D721Med (cell line): Measurements from ENCODE around the gene SLC13A2.

ENCODE experiments used
- DNase-seq: peaks from one replicate; pipeline ENCODE4 v3.0.0; 2011; ENCODE audit warnings: low spot score; ENCODE audit not compliant: insufficient read length
- FAIRE-seq: peaks from 2 replicates; lab custom pipeline; 2011; peaks lifted over from hg19 to GRCh38; lab: Jason Lieb, UNC
- TF ChIP-seq, protein P1 (sequence below): IDR thresholded peaks from 2 replicates; pipeline ENCODE4 v1.5.1; 2012; ENCODE audit warnings: mild to moderate bottlenecking, control low read depth; ENCODE audit not compliant: insufficient read depth; ENCODE audit errors: missing control alignments

Gene SLC13A2

DNA sequence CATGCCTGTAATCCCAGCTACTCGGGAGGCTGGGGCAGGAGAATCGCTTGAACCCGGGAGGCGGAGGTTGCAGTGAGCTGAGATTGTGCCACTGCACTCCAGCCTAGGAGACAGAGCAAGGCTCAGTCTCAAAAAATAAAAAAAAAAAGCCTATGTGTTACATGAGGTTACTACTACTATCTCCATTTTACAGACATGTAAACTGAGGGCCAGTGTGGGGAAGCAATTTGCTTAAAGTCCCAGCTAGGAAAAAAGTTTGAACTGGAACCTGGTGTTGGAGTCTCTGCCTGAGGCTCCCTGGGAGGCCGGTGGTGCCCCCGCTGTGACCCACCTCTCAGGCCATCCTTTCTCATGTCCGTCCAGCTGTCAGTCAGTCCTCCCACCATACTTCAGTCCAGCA, 4.5 kb downstream of the SLC13A2 start:
- DNase-seq (no peak), FAIRE-seq (no peak)

DNA sequence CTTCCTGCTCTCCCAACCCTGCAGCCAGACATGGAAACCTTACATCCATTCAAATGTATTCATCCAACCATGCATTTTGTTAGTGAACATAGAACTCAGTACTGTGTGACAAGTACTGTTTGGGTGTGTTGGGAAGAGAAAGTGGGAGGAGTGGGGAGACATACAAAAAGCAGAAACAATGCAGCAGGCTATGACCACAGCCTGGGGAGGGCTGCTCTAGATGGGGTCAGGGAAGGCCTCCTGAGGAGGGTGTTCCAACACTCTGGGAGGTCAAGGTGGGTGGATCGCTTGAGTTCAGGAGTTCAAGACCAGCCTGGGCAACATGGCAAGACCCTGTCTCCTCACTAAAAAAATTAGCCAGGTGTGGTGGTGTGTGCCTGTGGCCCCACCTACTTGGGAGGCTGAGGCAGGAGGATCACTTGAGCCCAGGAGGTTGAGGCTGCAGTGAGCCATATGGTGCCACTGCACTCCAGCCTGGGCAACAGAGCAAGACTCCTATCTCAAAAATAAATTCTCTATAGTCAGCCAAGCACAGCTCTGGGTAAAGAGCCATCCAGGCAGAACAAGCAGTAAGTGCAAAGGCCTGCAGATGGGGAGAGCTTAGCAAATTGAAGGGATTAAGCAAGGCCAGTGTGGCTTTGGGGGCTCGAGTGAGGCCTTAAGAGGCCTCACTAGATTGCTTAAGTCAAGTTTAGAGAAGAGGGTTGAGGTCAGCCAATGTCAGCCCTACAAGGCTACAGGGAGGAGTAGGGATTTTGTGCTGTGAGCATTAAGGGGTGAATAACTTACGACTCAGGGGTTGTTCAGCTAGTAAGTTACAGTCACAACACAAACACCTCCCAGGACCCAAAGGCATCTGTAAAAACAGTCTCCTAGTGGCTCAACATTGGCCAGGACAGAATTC, 5.5 kb downstream of the SLC13A2 start:
- no peak for FAIRE-seq
- DNase-seq, result no peak
- TF ChIP-seq, protein P1, sequence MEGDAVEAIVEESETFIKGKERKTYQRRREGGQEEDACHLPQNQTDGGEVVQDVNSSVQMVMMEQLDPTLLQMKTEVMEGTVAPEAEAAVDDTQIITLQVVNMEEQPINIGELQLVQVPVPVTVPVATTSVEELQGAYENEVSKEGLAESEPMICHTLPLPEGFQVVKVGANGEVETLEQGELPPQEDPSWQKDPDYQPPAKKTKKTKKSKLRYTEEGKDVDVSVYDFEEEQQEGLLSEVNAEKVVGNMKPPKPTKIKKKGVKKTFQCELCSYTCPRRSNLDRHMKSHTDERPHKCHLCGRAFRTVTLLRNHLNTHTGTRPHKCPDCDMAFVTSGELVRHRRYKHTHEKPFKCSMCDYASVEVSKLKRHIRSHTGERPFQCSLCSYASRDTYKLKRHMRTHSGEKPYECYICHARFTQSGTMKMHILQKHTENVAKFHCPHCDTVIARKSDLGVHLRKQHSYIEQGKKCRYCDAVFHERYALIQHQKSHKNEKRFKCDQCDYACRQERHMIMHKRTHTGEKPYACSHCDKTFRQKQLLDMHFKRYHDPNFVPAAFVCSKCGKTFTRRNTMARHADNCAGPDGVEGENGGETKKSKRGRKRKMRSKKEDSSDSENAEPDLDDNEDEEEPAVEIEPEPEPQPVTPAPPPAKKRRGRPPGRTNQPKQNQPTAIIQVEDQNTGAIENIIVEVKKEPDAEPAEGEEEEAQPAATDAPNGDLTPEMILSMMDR, result no peak

More for the DNA sequence above, 4.5 kb downstream of the SLC13A2 start:
- TF ChIP-seq, protein P1, result no peak

DNA sequence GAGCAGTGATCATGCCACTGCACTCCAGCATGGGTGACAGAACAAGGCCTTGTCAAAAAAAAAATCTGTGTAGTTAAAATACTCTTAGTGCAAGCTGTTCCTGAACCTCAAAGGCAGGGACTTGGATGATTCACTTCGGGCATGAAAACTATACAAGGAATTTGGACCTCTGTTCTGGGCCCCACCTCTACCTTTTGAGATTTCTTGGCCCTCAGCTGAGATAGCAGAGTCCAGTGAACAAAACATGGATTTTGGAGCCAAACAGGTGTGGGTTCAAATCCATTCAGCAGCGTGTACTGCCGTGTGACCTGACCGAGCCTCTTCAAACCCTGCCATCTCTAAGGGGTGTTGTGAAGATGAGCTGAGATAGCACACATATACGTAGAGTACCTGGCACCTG, 6.8 kb downstream of the SLC13A2 start:
- no peak for FAIRE-seq

DNA sequence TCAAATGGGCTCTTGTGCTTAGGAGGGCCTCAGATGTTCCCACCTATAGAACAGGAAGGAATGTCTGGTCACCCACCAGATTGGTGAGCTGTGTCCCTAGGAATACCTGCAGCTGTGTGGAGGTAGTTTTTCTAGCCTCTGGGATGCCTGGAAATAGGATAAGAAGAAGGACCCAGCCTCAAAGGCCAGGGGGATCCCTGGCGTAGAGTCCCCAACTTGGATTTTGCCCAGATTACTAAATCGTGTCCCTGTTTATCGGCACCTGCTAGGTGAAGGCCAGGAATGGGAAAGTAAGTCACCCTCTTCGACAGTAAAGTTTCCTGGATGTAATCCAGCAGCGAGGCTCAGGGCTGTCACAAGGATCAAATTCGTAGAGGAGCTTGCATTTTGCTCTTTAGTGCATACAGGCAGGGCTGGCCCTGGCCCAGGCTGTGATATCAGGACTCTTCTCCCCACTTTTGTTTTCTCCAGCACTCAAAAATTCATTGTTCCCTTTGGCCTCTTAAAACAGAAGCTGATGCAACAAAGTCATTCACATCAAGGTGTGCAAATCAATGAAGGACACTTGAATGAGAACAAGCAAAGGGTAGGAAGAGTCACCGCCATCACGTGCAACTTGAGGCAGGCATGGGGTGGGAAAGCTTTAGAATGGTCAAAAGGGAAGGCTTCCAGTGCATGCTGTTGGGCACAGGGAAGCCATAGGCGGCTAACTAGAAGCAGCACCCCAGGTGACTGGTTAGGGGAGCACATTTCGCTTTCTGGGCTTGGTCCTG, 7.5 kb downstream of the SLC13A2 start:
- DNase-seq (no peak), FAIRE-seq (no peak)
- TF ChIP-seq, protein P1, result no peak

More for the DNA sequence above, 6.8 kb downstream of the SLC13A2 start:
- DNase-seq, result no peak
- TF ChIP-seq, protein P1, result no peak

DNA sequence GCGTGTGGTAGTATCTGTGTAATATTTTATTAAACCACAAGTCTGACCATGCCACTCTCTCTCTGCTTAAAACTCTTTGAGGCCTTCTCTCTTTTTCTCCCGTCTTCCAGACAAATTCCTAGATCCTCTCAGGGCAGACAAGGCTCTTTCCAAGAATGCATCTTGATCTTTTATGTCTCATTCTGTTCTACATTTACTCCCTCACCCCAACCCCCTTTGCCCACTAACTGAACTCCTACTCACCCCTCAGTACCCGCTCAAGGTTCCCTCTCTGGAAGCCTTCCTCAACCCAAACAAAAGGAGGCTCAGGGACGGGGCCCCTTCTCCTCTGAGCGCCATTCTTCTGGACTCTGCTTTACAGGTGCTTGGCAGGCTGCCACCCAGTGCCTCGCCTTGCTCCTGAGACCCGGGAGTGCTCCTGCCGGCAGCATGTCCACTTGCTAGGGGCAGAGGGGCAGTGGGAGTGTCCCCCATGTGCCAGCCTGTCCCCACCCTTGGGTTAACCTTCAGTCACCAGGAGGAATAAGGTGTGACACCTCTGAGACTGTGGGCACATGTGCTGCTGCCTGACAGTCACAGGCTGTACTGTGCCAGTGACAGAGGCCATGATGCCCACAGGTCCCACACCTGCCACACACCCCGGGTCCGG, 9.2 kb downstream of the SLC13A2 start:
- TF ChIP-seq, protein P1, result no peak
- DNase-seq (no peak), FAIRE-seq (no peak)

DNA sequence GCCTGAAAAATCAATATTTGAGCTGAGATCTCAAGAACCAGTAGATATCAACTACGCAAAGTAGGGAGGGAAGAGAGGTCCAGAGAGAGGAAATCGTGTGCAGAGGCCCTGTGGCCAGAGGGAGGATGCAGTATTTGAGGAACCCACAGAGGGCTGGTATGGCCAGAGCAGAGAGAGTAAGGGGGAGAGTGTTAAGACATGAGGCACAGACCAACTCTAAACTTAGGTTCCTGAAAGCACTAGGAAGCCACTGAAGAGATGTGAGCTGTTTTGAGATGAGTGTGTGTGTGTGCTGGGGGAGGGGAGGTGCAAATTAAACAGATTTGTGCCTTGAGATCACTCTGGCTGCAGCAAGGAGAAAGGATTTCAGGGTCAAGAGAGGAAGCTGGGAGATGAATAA, 10.9 kb downstream of the SLC13A2 start:
- TF ChIP-seq, protein P1, result no peak
- FAIRE-seq (no peak), DNase-seq (no peak)
